Small intestine (tissue), 7 donors: Measurements from ENCODE around the gene REPIN1. TPM values are rescaled to one million over a fixed set of nuclear protein-coding genes. Genes with fewer than 3 reads are reported as not detected.

Source experiments
- DNase-seq, 2 donors: peaks; one replicate each; pipeline versions ENCODE4 v3.0.0 to v3.0.0-alpha.2; 2013
- FAIRE-seq: peaks from 2 replicates; lab custom pipeline; 2012; peaks lifted over from hg19 to GRCh38; lab: Jason Lieb, UNC
- H3K27ac ChIP-seq, 3 donors: one replicate each; pipeline ENCODE4 v1.5.1; 2013; ENCODE audit warnings: low read length in 2 of 3, mild to moderate bottlenecking in 2 of 3, control low read depth in 1 of 3, inconsistent platforms in 1 of 3, low read depth in 1 of 3, moderate library complexity in 1 of 3
- H3K27me3 ChIP-seq, 3 donors: one replicate each; pipeline ENCODE4 v1.6.1; 2013; ENCODE audit warnings: low read length in 3 of 3, inconsistent platforms in 1 of 3; ENCODE audit not compliant: control insufficient read depth in 3 of 3, insufficient read depth in 3 of 3
- H3K36me3 ChIP-seq, 3 donors: one replicate each; pipeline ENCODE4 v1.6.1; 2013; ENCODE audit warnings: low read length in 3 of 3, inconsistent platforms in 1 of 3, low read depth in 1 of 3, mild to moderate bottlenecking in 1 of 3, moderate library complexity in 1 of 3; ENCODE audit not compliant: control insufficient read depth in 3 of 3, insufficient read depth in 2 of 3
- H3K4me1 ChIP-seq, 3 donors: one replicate each; pipeline ENCODE4 v1.6.1; 2013; ENCODE audit warnings: low read length in 2 of 3, inconsistent platforms in 1 of 3, low read depth in 1 of 3, mild to moderate bottlenecking in 1 of 3, moderate library complexity in 1 of 3; ENCODE audit not compliant: control insufficient read depth in 3 of 3, insufficient read depth in 2 of 3
- H3K4me3 ChIP-seq, 3 donors: one replicate each; pipeline ENCODE4 v1.5.1; 2013; ENCODE audit warnings: low read length in 3 of 3, control low read depth in 1 of 3, inconsistent platforms in 1 of 3, low read depth in 1 of 3, mild to moderate bottlenecking in 1 of 3, moderate library complexity in 1 of 3
- H3K9me3 ChIP-seq, 2 donors: one replicate each; pipeline ENCODE4 v1.6.1; 2013; ENCODE audit warnings: low read depth in 1 of 2, low read length in 1 of 2; ENCODE audit not compliant: control insufficient read depth in 2 of 2, insufficient read depth in 1 of 2
- WGBS, 3 donors: extraction: QIAGEN DNeasy Blood & Tissue Kit; methylation state at CpG; one replicate each; pipeline ENCODE4 v1.1.7; 2013; 5-methylcytosine and 5-hydroxymethylcytosine counted together
- polyA plus RNA-seq, 4 donors: library from polyadenylated mRNA; stranded (reverse) in 3 of 4; unstranded in 1 of 4; fragments of 200-250 nt in 3 of 4; fragments of 120-200 nt in 1 of 4; gene quantifications; one replicate each; pipeline versions ENCODE4 v1.2.1 to v1.2.3, GENCODE V29; 2013
- donor health status: healthy with polysubstance abuse.
- donor health status: control.
- donor health status: control.
- donor health status: Bipolar disorder and iron deficiency.
- donor health status: healthy.

The REPIN1 gene
- polyA plus RNA-seq, 4 donors = 46.5 to 138 (median 78.0) TPM

- Histone ChIP-seq H3K4me3 (no peak overlapping the region), H3K27ac (peak overlapping the region; percentile 35 to 98 (median 77)), H3K4me1 (peaks cover 7 to 73% (median 14%) of the 10 kb centered on the region in 3 donors), H3K27me3 (no peaks in the 10 kb centered on the region), H3K9me3 (no peaks in the 10 kb centered on the region), H3K36me3 (peaks cover 0 to 37% (median 8%) of the 10 kb centered on the region in 3 donors)
- FAIRE-seq (no peak), DNase-seq (no peak)
- WGBS, 3 donors = 10 to 24% (median 17%) methylated on average over 3 of the region's 3 CpGs
Observed at GRCh38 chr7:150377196-150377595, 8.6 kb downstream of the REPIN1 start.

- Histone ChIP-seq H3K4me1 (peaks cover 10 to 76% (median 17%) of the 10 kb centered on the region in 3 donors), H3K27me3 (no peaks in the 10 kb centered on the region), H3K9me3 (no peaks in the 10 kb centered on the region), H3K36me3 (peaks cover 0 to 37% (median 6%) of the 10 kb centered on the region in 3 donors), H3K4me3 (no peak overlapping the region), H3K27ac (peak overlapping the region; percentile 35 to 98 (median 77))
- WGBS, 3 donors = 15 to 40% (median 27%) methylated on average over 4 of the region's 4 CpGs
- FAIRE-seq (no peak), DNase-seq (peak; percentile 86 to 90)
Observed at GRCh38 chr7:150377635-150378034, 9.0 kb downstream of the REPIN1 start.

- Histone ChIP-seq H3K9me3 (no peaks in the 10 kb centered on the region), H3K27me3 (no peaks in the 10 kb centered on the region), H3K4me3 (peak overlapping the region; percentile 39 to 87 (median 87)), H3K27ac (peak overlapping the region; percentile 88 to 98 (median 96)), H3K36me3 (peaks cover 0 to 31% (median 4%) of the 10 kb centered on the region in 3 donors), H3K4me1 (peaks cover 10 to 75% (median 14%) of the 10 kb centered on the region in 3 donors)
- peak; percentile 82 to 90 for DNase-seq
- 2 to 3% (median 2%) methylated on average over 32 of the region's 32 CpGs for WGBS, 3 donors
- no peak for FAIRE-seq
Observed at GRCh38 chr7:150378115-150378852, 9.7 kb downstream of the REPIN1 start.

GRCh38 chr7:150378853-150379440 is 10.3 kb downstream of the REPIN1 start, which contains the start of gene ZNF775:
ZNF775 (plus strand) TSS chr7:150379330; CDS start chr7:150388471, 9,141 bp downstream.
- H3K9me3 ChIP-seq = no peaks in the 10 kb centered on the region
- peak within 1 kb of the TSS; percentile 87 to 90 (median 87) for H3K4me3 ChIP-seq
- DNase-seq = peak; percentile 97
- peaks cover 10 to 75% (median 13%) of the 10 kb centered on the region in 3 donors for H3K4me1 ChIP-seq
- no peaks in the 10 kb centered on the region for H3K27me3 ChIP-seq
- peak within 1 kb of the TSS; percentile 88 to 98 (median 96) for H3K27ac ChIP-seq
- FAIRE-seq = no peak
- H3K36me3 ChIP-seq = peaks cover 0 to 25% (median 4%) of the 10 kb centered on the region in 3 donors
- 0 to 1% (median 0%) methylated on average over 37 to 60 of the region's 60 CpGs for WGBS, 3 donors

GRCh38 chr7:150379441-150380379 is 11.1 kb downstream of the REPIN1 start:
- peaks cover 0 to 20% (median 4%) of the 10 kb centered on the region in 3 donors for H3K36me3 ChIP-seq
- H3K27me3 ChIP-seq = no peaks in the 10 kb centered on the region
- no peaks in the 10 kb centered on the region for H3K9me3 ChIP-seq
- FAIRE-seq = no peak
- WGBS, 3 donors = 1% methylated on average over 48 to 52 of the region's 52 CpGs
- H3K27ac ChIP-seq = peak overlapping the region; percentile 14 to 69 (median 45)
- H3K4me1 ChIP-seq = peaks cover 12 to 74% (median 13%) of the 10 kb centered on the region in 3 donors
- peak overlapping the region; percentile 70 to 90 (median 87) for H3K4me3 ChIP-seq
- DNase-seq = peak in 1 of 2 donors; percentile 55

GRCh38 chr7:150380463-150380862 is 11.8 kb downstream of the REPIN1 start:
- DNase-seq (no peak), FAIRE-seq (no peak)
- H3K4me3 ChIP-seq = peak overlapping the region in 1 of 3 donors; percentile 70
- H3K27me3 ChIP-seq = no peaks in the 10 kb centered on the region
- H3K9me3 ChIP-seq = no peaks in the 10 kb centered on the region
- peak overlapping the region in 1 of 3 donors; percentile 28 for H3K27ac ChIP-seq
- WGBS, 3 donors = 46 to 56% (median 49%) methylated on average over 11 of the region's 11 CpGs
- peaks cover 0 to 21% (median 4%) of the 10 kb centered on the region in 3 donors for H3K36me3 ChIP-seq
- peaks cover 12 to 82% (median 13%) of the 10 kb centered on the region in 3 donors for H3K4me1 ChIP-seq

- DNase-seq (no peak), FAIRE-seq (no peak)
- WGBS, 3 donors = 57 to 71% (median 64%) methylated on average over 9 of the region's 9 CpGs
- Histone ChIP-seq H3K27me3 (no peaks in the 10 kb centered on the region), H3K36me3 (peaks cover 0 to 22% (median 0%) of the 10 kb centered on the region in 3 donors), H3K9me3 (no peaks in the 10 kb centered on the region), H3K27ac (no peak overlapping the region), H3K4me1 (peaks cover 11 to 82% (median 12%) of the 10 kb centered on the region in 3 donors), H3K4me3 (no peak overlapping the region)
Observed at GRCh38 chr7:150381096-150381495, 12.5 kb downstream of the REPIN1 start.
